Measurements from ENCODE around the gene SLC8A3.

DNA sequence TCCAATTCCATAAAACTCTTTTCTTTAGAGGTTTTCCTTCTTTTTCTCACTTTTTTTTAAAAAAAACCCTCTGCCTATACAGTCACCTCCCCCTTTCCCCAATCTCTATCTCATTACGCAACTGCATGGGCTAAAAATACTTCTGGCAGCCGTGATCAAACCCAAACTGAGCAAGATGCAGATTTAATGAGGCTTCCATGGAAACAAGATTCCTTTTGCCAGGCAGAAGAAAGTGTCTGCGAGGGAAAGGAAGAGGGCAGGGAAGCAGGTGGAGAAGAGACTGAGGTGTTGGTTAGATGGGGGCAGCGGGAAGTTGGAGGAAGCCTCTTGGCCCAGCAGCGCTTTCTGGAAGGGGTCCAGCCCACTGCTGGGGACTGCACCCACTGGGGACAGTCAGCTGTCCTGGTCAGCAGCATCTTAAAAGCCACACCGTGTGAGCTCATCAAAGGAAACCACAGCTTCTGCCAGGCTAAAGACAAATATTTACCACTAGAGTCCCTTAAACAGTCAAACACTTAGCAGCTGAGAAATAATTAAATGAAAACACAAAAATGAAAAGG lies 90.4 kb downstream of the SLC8A3 start:
- TF ChIP-seq, protein P1, sequence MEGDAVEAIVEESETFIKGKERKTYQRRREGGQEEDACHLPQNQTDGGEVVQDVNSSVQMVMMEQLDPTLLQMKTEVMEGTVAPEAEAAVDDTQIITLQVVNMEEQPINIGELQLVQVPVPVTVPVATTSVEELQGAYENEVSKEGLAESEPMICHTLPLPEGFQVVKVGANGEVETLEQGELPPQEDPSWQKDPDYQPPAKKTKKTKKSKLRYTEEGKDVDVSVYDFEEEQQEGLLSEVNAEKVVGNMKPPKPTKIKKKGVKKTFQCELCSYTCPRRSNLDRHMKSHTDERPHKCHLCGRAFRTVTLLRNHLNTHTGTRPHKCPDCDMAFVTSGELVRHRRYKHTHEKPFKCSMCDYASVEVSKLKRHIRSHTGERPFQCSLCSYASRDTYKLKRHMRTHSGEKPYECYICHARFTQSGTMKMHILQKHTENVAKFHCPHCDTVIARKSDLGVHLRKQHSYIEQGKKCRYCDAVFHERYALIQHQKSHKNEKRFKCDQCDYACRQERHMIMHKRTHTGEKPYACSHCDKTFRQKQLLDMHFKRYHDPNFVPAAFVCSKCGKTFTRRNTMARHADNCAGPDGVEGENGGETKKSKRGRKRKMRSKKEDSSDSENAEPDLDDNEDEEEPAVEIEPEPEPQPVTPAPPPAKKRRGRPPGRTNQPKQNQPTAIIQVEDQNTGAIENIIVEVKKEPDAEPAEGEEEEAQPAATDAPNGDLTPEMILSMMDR (IDR thresholded peaks at IDR 0.05; ENCODE audit: low read depth, low read length): no peak
- TF ChIP-seq EZH2phosphoT487 (IDR thresholded peaks at IDR 0.05; ENCODE audit: low read depth): no peak
